AG09309 (cell line): ENCODE data around the gene FBN1.

Experiments
- DNase-seq: peaks from one replicate; pipeline ENCODE4 v3.0.0-alpha.2; 2010; ENCODE audit warnings: low read depth
- H3K4me3 ChIP-seq: 2 replicates; pipeline ENCODE4 v1.5.1; 2011; ENCODE audit warnings: mild to moderate bottlenecking, low read depth, low read length, moderate library complexity; ENCODE audit not compliant: control insufficient read depth
- TF ChIP-seq, protein P1 (sequence below): IDR thresholded peaks from 2 replicates; pipeline ENCODE4 v1.5.1; 2011; ENCODE audit warnings: mild to moderate bottlenecking, low read depth, low read length, inconsistent platforms; ENCODE audit not compliant: insufficient read depth, control insufficient read depth; ENCODE audit errors: missing control alignments

Gene FBN1

DNA sequence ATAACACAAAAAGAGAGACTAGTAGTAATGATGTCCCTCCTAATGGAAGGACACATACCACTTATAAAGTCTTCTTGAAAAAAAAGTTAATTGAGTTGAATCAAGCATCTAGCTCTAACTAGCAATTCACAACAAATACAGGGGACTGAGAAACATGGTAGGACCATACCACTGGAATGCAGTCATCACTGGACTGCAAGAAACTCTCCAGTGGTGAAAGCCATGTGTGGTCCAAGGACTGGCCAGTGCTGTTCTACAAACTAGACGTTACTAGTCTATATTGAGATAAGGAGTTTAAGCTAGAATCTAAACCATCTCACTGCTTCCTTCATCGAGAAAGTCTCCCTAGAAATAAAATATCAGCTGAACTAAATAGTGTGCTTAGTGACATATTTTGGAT, 16.7 kb downstream of the FBN1 start:
- no peak overlapping the region for H3K4me3 ChIP-seq
- TF ChIP-seq, protein P1, sequence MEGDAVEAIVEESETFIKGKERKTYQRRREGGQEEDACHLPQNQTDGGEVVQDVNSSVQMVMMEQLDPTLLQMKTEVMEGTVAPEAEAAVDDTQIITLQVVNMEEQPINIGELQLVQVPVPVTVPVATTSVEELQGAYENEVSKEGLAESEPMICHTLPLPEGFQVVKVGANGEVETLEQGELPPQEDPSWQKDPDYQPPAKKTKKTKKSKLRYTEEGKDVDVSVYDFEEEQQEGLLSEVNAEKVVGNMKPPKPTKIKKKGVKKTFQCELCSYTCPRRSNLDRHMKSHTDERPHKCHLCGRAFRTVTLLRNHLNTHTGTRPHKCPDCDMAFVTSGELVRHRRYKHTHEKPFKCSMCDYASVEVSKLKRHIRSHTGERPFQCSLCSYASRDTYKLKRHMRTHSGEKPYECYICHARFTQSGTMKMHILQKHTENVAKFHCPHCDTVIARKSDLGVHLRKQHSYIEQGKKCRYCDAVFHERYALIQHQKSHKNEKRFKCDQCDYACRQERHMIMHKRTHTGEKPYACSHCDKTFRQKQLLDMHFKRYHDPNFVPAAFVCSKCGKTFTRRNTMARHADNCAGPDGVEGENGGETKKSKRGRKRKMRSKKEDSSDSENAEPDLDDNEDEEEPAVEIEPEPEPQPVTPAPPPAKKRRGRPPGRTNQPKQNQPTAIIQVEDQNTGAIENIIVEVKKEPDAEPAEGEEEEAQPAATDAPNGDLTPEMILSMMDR: no peak
- DNase-seq: no peak

DNA sequence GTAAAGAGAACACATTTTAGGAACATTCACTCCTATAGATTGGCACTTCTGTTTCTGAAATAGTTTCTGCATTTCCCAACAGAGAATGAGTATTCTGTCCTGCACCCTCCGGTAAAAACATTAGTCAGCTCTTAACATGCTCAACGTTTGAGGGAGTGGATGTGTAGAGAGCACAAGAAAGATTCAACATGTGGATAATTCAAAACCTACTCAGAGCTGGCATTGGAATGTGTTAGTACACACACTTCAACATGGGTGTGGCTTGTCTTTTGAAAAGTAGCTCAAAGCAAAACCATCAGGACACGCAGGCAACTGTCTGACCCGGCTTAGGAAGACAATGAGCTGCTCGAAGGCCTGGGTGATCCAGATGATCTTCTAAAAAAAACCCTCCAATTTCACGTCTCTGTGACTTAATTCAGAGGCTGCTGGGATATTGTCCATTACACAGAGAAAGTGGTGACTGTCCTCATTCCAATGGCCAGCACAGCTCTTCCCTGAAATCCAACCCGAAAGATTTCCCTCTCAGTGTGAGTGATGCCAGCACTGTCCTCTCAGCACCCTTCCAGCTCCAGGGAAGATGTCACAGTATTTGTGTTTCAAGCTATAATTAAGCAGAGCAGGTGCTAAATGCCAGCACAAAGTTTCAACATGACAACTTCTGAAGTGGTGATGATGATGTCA, 18.1 kb downstream of the FBN1 start:
- TF ChIP-seq, protein P1: no peak
- DNase-seq: no peak
- H3K4me3 ChIP-seq: no peak overlapping the region

DNA sequence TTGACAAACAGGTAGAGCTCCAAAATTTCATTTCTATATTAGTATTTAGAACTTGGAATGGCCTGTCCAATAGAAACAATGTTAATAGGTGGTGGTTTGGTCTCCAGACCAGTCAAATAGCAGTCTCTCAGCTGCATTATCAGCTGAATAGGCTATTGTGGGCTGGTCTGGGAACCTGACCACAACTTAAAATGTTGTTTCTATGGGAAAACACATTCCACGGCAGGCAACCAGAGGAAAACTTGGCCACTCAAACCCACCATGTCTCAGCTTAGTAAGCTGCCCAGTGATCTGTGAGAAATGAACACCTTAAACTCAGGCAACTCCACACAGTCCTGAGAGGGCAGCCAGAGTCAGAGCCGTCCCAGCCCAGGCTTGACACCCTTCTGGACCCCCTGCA, 20.4 kb downstream of the FBN1 start:
- no peak for DNase-seq
- no peak overlapping the region for H3K4me3 ChIP-seq
- TF ChIP-seq, protein P1: no peak

DNA sequence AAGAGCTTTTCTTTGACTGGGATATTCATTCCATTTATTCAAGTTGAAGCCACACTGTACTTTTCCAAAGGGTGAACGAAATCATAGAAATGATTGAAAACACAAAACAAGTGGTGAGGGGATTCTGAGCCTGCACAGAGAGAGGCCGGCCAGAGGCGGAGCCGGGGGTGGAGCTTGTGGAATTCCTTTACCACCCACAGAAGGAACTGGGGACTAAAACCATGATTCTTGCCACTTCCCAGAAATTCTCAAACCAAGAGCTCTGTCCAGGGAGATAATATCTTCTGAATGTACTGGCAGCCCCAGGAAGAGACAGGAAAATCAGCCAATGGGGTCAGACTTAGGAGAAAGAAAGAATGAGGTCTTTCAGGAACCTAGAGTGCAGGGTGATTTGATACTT, 20.8 kb downstream of the FBN1 start:
- no peak overlapping the region for H3K4me3 ChIP-seq
- DNase-seq: no peak
- TF ChIP-seq, protein P1: no peak

DNA sequence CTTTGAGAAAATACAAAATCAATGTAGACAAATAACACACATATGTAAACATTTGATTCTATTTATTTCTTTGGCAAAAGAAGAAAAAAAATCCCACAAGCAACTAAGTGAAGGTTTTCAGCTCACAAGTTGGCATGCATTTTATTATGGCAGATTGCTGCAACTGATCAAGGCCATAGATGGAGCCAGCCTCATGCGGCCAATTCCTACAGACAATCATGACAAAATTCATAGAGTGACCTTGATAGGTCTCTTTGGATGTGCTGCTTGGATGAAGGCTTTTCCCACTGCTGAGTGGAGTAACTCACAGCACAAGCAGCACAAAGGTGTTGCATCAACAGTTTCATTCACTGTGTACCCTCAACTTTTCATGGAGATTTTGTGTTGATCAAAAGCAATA, 22.1 kb downstream of the FBN1 start:
- DNase-seq: no peak
- H3K4me3 ChIP-seq: no peak overlapping the region
- TF ChIP-seq, protein P1: no peak

DNA sequence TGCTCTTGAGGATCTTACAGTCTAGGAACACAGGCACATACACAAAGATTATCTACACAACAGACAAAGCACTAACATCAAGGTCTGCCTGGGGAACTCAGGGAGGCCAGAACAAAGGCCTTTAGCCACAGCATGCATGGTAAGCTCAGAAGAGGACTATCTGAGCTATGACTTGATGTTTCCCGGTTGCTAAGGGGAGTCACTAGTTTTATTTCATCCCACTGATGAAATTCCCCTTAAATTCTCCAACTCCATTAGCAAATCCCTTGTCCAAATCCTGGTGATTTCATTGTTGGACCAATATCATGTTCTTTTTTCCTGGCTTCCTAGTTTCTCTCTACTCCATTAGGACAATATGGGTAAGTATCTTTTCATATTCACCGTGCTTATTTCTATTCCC, 23.3 kb downstream of the FBN1 start:
- TF ChIP-seq, protein P1: no peak

More for the DNA sequence above, 23.3 kb downstream of the FBN1 start:
- DNase-seq: no peak
- H3K4me3 ChIP-seq: no peak overlapping the region
